ENCODE data around the gene ATP6V0D1. TPM values are rescaled to one million over a fixed set of nuclear protein-coding genes. Genes with fewer than 3 reads are reported as not detected.
"Not testable (repeated sequence)": the region's sequence is repeated elsewhere in the genome, so short reads cannot be mapped to it uniquely, and the experiment has no call there.

Gene ATP6V0D1
- total RNA-seq, 1 donor = 158 TPM

DNA sequence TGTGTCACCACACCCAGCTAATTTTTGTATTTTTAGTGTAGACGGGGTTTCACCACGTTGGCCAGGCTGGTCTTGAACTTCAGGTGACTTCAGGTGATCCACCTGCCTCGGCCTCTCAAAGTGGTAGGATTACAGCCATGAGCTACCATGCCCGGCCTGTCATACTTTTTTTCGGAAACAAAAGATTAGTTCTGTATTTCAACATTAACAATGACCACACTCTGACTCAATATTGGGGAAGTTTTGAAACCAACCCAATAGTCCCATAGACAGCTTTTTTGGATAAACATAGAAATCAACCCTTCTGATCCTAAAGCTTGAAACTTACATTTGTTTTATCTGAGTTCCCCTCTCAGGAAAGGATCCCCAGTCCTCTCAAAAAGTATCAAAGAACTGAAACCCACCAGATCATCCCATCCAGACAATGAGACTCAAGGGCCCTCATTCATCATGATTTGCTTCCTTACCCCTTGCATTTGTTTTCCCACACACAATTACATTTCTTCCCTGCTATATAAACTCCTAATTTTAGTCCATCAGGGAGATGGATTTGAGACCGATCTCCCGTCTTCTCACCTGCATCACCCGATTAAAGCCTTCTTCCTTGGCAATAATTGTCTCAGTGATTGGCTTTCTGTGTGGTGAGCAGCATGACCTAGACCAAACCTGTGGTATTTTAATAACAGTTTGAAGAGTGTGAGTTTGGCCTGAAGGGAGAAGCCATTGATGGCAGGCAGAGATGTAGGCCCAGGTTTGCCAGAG, 9.6 kb upstream of the ATP6V0D1 start:
- peak overlapping the region; percentile 30 for H3K4me2 ChIP-seq (ENCODE audit: insufficient read depth, low read length)
- TF ChIP-seq, protein P1, sequence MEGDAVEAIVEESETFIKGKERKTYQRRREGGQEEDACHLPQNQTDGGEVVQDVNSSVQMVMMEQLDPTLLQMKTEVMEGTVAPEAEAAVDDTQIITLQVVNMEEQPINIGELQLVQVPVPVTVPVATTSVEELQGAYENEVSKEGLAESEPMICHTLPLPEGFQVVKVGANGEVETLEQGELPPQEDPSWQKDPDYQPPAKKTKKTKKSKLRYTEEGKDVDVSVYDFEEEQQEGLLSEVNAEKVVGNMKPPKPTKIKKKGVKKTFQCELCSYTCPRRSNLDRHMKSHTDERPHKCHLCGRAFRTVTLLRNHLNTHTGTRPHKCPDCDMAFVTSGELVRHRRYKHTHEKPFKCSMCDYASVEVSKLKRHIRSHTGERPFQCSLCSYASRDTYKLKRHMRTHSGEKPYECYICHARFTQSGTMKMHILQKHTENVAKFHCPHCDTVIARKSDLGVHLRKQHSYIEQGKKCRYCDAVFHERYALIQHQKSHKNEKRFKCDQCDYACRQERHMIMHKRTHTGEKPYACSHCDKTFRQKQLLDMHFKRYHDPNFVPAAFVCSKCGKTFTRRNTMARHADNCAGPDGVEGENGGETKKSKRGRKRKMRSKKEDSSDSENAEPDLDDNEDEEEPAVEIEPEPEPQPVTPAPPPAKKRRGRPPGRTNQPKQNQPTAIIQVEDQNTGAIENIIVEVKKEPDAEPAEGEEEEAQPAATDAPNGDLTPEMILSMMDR (IDR thresholded peaks at IDR 0.05; ENCODE audit: extremely low read depth, low read depth, low read length) = no peak
- no peak overlapping the region for H2AFZ ChIP-seq (ENCODE audit: low read length)
- no peaks in the 10 kb centered on the region for H3K36me3 ChIP-seq (ENCODE audit: insufficient read depth, low read length)
- peak; percentile 32 for DNase-seq (ENCODE audit: insufficient read length, low spot score, missing footprints)
- H4K20me1 ChIP-seq (ENCODE audit: insufficient read depth, low read length) = no peaks in the 10 kb centered on the region
- H3K79me2 ChIP-seq (ENCODE audit: insufficient read depth, low read length) = no peaks in the 10 kb centered on the region
- H3K4me3 ChIP-seq (ENCODE audit: insufficient read depth, low read length) = no peak overlapping the region
- no peaks in the 10 kb centered on the region for H3K9me3 ChIP-seq (ENCODE audit: low read depth, low read length)
- no peaks in the 10 kb centered on the region for H3K27me3 ChIP-seq (ENCODE audit: insufficient read depth, low read length)
- peaks cover 19% of the 10 kb centered on the region for H3K4me1 ChIP-seq (ENCODE audit: insufficient read depth, low read length)
- no peak overlapping the region for H3K27ac ChIP-seq (ENCODE audit: low read depth, low read length)

DNA sequence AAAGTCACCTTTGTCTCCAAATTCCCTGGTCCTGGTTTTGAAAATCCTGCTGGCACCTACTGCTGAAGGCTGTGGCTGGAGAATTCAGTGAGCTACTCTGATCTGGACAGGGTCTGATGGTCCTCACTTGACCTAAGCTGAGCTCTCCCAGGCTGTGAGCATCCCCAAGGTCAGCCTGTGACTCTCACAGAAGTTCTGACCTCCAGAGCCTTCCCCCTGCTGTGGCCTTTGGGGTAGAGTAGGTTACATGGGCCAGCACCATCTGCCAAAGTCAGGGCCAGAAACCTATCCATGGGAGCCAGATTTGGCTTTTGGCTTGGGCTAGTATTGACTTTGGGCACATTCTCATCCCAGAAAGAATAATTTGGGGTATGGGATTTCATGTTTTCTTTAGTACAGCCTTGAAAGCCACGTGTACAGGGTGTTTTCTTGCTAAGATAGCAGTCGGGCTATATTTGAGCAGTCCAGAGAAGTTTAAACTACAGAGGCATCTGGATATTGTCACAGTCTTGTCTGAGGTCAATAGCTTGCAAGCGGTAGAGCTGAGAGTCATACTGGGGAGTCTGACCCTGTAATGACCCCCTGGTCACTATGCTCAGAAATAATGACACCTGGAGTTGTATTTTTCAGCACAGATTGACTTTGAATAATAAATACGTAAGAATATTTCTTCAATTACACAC, 8.6 kb upstream of the ATP6V0D1 start:
- TF ChIP-seq, protein P1 (IDR thresholded peaks at IDR 0.05; ENCODE audit: extremely low read depth, low read depth, low read length) = no peak
- Histone ChIP-seq H4K20me1 (ENCODE audit: insufficient read depth, low read length) (no peaks in the 10 kb centered on the region), H2AFZ (ENCODE audit: low read length) (peak overlapping the region; percentile 25), H3K27ac (ENCODE audit: low read depth, low read length) (no peak overlapping the region), H3K27me3 (ENCODE audit: insufficient read depth, low read length) (no peaks in the 10 kb centered on the region), H3K4me2 (ENCODE audit: insufficient read depth, low read length) (no peak overlapping the region), H3K9me3 (ENCODE audit: low read depth, low read length) (no peaks in the 10 kb centered on the region), H3K79me2 (ENCODE audit: insufficient read depth, low read length) (no peaks in the 10 kb centered on the region), H3K36me3 (ENCODE audit: insufficient read depth, low read length) (no peaks in the 10 kb centered on the region), H3K4me1 (ENCODE audit: insufficient read depth, low read length) (peaks cover 19% of the 10 kb centered on the region), H3K4me3 (ENCODE audit: insufficient read depth, low read length) (no peak overlapping the region)
- DNase-seq (ENCODE audit: insufficient read length, low spot score, missing footprints) = no peak

DNA sequence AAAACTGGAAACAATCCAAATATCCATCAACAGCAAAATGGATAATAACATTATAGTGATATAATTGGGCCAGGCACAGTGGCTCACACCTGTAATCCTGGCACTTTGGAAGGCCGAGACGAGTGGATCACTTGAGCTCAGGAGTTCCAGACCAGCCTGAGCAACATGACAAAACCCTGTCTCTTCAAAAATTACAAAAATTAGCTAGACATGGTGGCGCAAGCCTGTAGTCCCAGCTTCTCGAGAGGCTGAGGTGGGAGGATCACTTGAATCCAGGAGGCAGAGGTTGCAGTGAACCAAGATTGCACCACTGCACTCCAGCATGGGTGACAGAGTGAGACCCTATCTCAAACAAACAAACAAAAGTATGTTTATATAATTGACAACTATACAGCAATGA, 6.6 kb upstream of the ATP6V0D1 start:
- H3K79me2 ChIP-seq (ENCODE audit: insufficient read depth, low read length); H3K27ac ChIP-seq (ENCODE audit: low read depth, low read length); H3K4me3 ChIP-seq (ENCODE audit: insufficient read depth, low read length); H4K20me1 ChIP-seq (ENCODE audit: insufficient read depth, low read length); H3K27me3 ChIP-seq (ENCODE audit: insufficient read depth, low read length); H3K4me2 ChIP-seq (ENCODE audit: insufficient read depth, low read length); H3K36me3 ChIP-seq (ENCODE audit: insufficient read depth, low read length); H3K9me3 ChIP-seq (ENCODE audit: low read depth, low read length); DNase-seq (ENCODE audit: insufficient read length, low spot score, missing footprints); H2AFZ ChIP-seq (ENCODE audit: low read length): not testable (repeated sequence)
- peaks cover 19% of the 10 kb centered on the region for H3K4me1 ChIP-seq (ENCODE audit: insufficient read depth, low read length)

DNA sequence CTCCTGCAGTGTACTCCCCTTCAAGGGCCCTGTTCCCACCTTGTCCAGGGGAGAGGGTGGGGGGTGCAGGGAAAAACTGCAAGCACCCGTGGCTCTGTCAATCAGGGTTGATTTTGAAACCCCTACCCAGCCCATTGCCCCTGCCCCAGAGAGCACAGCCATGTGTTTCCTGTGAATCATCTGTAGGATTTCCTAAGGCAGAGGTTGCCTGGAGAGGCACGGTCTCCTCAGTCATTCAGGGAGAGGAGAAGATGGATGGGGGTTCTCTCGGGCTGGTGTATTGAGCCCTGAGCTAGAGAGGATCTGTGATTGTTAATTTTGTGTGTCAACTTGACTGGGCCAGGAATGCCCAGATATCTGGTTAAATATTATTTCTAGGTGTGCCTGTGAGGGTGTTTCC, 5.8 kb upstream of the ATP6V0D1 start:
- Histone ChIP-seq H3K4me2 (ENCODE audit: insufficient read depth, low read length) (no peak overlapping the region), H3K27ac (ENCODE audit: low read depth, low read length) (no peak overlapping the region), H2AFZ (ENCODE audit: low read length) (no peak overlapping the region), H3K79me2 (ENCODE audit: insufficient read depth, low read length) (peaks cover 12% of the 10 kb centered on the region), H3K4me3 (ENCODE audit: insufficient read depth, low read length) (no peak overlapping the region), H3K9me3 (ENCODE audit: low read depth, low read length) (no peaks in the 10 kb centered on the region), H3K4me1 (ENCODE audit: insufficient read depth, low read length) (peaks cover 23% of the 10 kb centered on the region), H3K27me3 (ENCODE audit: insufficient read depth, low read length) (no peaks in the 10 kb centered on the region), H4K20me1 (ENCODE audit: insufficient read depth, low read length) (no peaks in the 10 kb centered on the region), H3K36me3 (ENCODE audit: insufficient read depth, low read length) (no peaks in the 10 kb centered on the region)
- TF ChIP-seq, protein P1 (IDR thresholded peaks at IDR 0.05; ENCODE audit: extremely low read depth, low read depth, low read length) = no peak
- DNase-seq (ENCODE audit: insufficient read length, low spot score, missing footprints) = peak; percentile 57

All from osteoblast (primary cell).